IPS-18c (cell line): ENCODE measurements around the gene SCMH1.
"Not testable (repeated sequence)": the region's sequence is repeated elsewhere in the genome, so short reads cannot be mapped to it uniquely, and the experiment has no call there.

Source experiments
- H3K4me3 ChIP-seq: 2 replicates; pipeline ENCODE4 v1.7.0; 2013; ENCODE audit warnings: low read depth, mild to moderate bottlenecking, low read length, moderate library complexity; ENCODE audit not compliant: insufficient read depth
- H3K9me3 ChIP-seq: one replicate; pipeline ENCODE4 v1.6.1; 2013; ENCODE audit warnings: mild to moderate bottlenecking, low read length, moderate library complexity; ENCODE audit not compliant: control insufficient read depth, insufficient read depth

Gene SCMH1

DNA sequence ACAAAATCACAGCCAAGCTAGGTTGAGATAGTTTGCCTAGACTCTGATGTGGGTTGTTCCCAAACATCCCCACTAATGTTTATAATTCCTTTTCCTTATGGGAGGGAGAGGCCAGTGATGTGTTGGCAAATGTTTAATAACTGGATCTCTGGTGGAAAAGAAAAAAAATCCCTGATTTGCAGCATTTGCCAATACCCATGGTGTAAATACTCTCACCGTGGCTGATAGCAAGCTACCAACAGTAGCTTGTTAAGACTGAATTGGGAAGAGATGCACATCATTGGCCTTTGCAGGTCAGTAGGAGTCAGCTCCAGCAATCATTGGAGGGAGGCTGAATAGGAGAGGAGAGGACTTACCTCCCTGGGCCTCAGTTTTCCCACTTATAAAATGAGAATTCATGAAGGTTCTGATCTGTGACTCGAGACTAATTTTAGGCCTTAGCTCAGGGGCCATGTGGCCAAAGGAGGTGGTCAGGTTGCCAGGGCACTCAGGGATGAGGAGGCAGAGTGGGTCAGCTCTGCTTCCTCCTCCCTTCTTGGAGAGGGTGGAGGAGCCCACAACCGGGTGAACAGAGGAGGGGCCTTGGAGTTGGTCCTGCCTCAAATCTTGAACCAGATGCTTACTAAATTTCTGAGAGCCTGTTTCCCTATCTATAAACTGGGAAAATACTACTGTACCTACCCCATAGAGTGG lies 20.0 kb upstream of the SCMH1 start:
- Histone ChIP-seq H3K4me3 (no peak overlapping the region), H3K9me3 (no peaks in the 10 kb centered on the region)

DNA sequence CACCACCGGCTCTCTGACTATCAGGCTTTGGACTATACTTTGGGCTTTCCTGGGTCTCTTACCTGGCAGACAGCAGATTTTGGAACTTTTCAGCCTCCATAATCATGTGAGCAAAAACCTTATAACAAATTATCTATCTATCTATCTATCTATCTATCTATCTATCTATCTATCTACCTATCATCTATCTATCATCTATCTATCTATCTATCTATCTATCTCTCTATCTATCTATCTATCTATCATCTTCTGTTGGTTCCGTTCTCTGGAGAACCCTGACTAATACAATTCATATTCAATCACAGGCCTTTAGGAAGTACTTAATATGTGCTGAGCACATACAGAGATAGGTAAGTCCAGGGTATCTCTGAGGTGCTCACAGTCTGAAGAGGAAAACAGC lies 18.7 kb upstream of the SCMH1 start:
- no peak overlapping the region for H3K4me3 ChIP-seq
- no peaks in the 10 kb centered on the region for H3K9me3 ChIP-seq

DNA sequence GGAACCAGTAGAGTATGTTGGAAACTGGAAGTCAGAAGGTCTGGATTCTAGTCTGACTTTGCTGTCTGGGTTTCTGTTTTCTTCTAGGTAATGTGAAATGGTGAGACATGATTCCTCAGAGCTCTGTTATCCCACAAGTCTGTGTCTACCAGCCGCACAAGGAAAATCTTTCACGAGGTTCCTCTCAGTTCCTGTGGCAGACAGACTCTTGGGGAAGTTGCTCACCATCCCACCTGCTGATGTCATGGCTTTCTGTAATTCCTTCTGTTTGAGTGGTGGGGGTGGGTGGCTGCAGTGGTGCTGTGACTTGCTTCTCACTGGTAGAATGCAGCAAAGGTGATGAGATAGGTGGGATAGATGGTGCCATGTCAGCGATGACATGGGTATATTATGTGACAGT lies 17.1 kb upstream of the SCMH1 start:
- H3K4me3 ChIP-seq = no peak overlapping the region

DNA sequence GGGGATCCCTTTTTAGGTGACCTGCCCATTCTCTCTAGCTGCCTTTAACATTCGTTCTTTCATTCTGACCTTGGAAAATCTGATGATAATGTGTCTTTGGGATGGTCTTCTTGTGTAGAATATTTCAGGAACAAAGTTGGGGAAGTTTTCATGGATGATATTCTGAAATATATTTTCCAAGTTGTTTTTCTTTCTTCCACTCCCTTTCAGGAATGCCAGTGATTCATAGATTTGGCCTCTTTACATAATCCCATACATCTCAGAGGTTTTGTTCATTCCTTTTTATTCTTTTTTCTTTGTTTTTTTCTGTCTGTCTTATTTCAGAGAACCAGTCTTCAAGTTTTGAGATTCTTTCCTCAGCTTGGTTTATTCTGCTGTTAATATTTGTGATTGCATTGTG lies 13.9 kb upstream of the SCMH1 start:
- Histone ChIP-seq H3K9me3 (no peaks in the 10 kb centered on the region), H3K4me3 (no peak overlapping the region)

More for the DNA sequence above, 17.1 kb upstream of the SCMH1 start:
- no peaks in the 10 kb centered on the region for H3K9me3 ChIP-seq

DNA sequence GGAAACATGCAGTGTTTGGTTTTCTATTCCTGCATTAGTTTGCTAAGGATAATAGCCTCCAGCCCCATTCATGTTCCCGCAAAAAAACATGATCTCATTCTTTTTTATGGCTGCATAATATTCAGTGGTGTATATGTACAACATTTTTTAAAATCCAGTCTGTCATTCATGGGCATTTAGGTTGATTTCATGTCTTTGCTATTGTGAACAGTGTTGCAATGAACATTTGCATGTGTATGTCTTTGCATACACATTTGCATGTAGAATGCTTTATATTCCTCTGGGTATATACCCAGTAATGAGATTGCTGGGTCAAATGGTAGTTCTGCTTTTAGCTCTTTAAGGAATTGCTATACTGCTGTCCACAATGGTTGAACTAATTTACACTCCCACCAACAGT lies 9.0 kb upstream of the SCMH1 start:
- H3K4me3 ChIP-seq, H3K9me3 ChIP-seq: not testable (repeated sequence)

DNA sequence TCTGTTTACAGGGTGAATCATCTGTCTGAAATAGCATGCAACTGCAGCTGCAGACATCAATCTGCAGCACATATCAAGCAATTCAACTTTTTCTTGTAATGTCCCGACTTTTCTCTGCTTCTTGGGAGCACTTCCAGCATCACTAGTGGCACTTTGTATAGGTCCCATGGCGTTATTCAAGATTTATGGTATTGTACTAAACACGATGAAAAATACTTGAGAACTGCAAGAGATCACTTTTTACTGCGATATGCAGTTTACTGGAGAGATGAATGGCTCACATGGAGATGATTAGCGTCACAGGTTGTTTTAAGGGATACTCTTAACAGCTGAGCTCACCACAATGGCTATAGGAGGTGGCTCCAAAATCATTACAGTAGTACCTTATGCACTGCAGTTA lies 7.2 kb upstream of the SCMH1 start:
- H3K4me3 ChIP-seq = no peak overlapping the region
- H3K9me3 ChIP-seq = no peaks in the 10 kb centered on the region

DNA sequence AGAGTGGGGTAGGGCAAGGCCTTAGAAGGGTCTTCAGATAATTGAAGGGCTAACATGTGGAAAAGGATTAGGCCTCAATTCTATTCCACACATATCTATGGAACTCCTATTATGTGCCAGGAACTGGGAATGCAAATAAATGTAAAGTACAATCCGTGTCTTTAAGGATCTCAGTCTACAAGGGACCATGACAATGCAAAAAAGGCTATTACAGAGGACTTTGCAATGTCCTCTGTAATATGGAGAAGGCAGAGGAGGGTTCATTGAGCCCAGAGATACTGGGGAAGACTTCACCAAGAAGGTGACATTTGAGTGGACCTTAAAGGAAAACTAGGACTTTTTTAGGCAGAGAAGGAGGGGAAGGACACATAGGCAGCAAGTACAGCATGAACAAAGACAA lies 4.5 kb upstream of the SCMH1 start:
- Histone ChIP-seq H3K9me3 (no peaks in the 10 kb centered on the region), H3K4me3 (no peak overlapping the region)

DNA sequence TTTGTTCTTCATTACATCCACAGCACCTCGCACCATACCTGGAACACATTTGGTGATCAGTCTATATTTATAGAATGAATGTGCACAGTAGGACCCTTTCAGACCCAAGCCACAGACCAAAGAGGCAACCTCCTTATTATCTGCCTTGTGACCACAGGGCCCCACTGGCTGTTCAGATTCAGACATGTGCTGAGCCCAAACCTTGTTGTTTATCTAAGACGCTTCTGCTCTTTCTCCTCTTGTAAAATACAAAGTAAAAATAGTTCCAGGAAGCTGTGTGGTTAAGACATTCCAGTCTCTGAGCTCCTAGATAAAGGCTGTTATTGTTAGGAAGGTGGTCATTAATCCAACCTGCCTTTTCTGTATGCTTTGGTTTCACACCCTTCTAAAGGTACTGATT lies 3.6 kb upstream of the SCMH1 start:
- no peaks in the 10 kb centered on the region for H3K9me3 ChIP-seq
- H3K4me3 ChIP-seq = no peak overlapping the region

DNA sequence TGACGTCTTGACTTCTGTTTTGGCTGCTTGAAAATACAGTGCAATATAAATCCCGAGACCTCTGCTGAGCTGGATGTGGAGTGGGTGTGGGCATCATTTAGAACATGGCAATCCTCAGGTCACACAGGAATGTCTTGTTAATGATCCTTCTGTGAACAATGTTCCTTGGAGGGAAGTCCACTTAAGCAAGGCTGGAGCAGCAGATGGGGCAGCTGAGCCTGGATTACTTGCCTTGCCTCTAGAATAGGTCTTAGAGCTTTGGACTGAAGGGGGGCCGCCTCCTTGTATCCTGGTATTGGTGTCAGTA lies 926 bp upstream of the SCMH1 start:
- Histone ChIP-seq H3K4me3 (no peak overlapping the region), H3K9me3 (no peaks in the 10 kb centered on the region)

DNA sequence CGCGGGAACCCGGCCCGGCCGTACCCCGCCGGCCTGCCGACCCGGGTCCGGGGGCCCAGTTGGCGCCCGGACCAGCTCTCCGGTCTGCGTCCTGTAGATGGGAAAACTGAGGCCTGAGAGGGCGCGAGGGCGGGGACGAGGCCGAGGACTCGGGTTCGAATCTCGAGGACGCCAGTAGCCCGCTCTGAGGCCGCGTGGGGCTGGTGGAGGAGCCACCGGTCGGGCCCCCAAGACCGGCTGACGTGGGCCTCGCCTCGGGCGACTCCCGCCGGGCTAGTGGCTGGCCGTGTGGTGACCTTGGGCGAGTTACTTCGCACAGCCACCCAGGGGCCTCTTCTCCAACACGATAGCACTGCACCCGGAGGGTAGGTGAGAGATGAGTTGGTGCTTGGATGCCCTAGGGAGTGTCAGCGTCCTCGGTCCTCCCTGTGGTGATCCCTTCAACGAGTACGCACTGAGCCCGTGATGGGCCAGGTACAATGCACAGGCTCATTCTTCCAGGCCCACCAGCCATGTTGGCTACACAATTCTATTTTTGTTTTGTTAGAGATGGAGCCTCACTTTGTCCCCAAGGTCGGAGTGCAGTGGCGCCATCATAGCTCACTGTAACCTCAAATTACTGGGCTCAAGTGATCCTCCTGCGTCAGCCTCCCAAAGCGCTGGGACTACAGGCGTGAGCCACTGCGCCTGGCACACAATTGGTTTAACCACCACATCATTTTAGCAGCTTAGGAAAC lies 404 bp upstream of the SCMH1 start:
- H3K9me3 ChIP-seq = no peaks in the 10 kb centered on the region
- H3K4me3 ChIP-seq = peak overlapping the region; percentile 57

DNA sequence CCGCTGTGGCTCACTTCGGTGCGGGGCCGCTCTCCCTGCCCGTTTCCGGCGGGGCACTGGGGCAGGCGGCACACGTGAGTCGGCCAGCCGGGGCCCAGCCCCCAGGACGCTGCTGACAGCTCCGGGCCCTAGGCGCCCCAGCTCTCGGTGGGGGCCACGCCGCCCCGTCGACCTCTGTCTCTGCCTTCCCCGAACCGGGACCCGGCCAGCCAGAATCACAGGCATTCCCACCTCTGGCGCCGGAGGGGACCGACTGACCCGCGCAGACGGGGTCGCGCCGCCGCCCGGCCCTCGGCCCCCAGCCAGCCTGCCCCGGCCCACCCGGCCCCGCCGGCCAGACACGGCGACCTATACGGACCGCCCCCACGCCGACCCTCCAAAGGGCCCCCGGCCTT lies 755 bp downstream of the SCMH1 start:
- Histone ChIP-seq H3K9me3 (no peaks in the 10 kb centered on the region), H3K4me3 (peak overlapping the region; percentile 75)

DNA sequence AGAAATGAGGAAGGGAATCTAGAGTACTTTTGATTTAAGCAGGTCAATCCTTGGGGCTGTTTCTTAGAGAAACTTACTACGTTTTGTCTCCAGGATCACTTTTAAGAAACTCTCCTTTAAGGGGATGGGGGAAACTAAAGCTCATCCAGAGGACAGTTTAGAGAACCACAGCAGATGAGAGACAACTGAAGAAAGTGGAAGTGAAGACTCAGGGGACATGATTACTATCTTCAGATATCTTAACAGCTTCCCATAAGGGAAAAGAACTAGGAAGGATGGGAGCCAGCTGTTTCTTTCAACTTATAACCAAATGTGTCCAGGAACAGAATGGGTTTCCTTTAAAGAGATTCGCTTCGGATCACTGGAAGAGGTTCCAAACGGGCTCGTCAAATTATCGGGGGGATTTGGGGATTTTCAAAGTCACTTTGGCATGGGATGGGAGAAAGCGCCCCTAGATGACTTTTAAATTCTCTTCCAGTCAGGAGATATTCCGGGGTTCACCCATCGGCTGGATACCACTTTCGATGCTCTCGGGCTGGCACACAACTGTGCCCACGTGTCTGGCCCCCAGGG lies 1.2 kb downstream of the SCMH1 start:
- Histone ChIP-seq H3K9me3 (no peaks in the 10 kb centered on the region), H3K4me3 (peak overlapping the region; percentile 75)

DNA sequence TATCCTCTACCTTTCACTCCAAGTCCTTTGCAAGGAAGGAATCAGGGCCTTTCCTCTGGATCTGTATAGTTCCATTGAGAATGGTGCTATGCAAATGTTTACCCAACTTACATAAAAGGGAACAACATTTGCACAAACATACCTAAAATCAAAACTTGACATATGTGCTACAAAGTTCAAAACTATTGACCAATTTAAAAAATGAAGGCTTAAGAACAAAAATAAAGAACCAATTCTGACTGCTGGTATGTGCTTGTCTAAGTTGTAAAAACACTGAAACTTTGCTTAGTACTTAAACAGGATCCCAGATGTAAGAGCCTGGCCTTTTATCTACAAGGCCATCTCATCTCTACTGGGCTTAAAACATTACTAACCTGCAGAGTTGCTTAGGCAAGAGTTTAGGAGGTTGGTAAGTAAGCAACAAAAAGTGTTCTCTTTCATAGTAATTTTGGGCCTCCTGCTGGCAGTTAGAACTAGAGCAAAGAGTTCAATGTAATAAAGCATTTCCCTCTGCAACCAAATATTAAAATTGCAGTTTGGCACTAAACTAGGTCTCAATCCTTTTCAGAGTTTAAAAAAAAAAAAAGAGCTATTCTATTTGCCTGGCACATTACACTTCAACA lies 2.0 kb downstream of the SCMH1 start:
- Histone ChIP-seq H3K9me3 (no peaks in the 10 kb centered on the region), H3K4me3 (no peak overlapping the region)

DNA sequence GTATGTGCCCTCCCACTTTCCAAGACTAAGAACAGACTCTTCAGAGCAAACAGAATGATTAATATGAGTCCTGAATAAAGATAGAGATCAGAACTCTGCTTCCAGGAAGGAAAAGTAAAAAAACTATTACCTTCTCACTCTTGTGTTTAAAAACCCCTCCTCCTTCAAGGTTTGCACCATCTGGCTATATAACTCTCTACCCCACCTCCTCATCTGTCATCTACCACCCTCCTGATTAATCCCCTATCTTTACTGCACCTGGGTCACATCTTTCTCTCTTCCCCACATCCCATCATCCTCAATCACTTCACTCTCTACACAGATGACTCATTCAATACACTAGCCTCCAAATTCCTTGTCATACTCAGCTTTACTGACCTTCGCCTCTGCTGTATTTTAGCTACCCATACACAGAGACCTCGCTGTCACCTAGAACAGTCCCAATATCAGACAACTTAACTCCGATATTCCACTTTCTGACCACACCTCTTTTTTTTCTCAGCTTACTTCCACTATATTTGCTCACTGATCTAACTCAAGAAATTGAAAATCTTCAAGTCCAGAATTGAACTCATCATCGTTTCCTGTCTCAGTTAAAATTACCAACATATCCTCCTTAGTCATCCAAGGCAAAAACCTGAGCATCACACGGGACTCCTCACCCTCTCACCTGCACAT lies 3.7 kb downstream of the SCMH1 start:
- Histone ChIP-seq H3K4me3 (no peak overlapping the region), H3K9me3 (no peaks in the 10 kb centered on the region)

DNA sequence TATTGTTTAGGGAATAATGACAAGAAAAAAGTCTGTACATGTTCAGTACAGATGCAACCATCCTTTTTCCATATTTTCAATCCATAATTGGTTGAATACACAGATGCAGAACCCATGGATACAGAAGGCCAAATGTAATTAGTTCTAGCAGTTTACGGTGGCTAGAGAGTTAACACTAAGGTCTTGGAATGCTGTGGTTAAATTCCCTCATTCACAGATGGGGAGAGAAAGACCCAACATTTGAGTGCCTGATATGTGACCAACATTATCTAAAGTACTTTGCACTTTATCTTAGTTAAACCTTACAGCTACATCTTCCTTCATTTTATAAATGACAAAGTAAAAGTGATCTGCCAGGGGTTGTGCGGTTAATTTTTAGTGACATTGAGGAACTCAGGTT lies 5.3 kb downstream of the SCMH1 start:
- Histone ChIP-seq H3K4me3 (no peak overlapping the region), H3K9me3 (no peaks in the 10 kb centered on the region)

DNA sequence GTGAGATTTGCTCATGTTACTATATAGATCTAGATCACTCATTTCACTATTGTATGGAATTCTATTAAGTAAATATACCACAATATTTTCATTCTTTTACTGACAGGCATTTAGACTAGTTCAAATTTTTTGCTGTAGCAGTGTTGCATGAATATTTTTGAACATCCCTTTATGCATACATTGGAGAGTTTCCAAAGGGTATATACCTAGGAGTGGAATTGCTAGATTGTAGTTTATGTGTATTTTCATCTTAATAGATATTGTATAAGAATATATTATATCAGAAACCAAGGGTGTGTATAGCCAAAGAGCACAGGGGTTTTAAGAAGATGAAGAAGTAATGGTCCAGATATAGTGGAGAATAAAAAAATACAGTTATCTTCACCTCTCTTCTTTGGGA lies 6.2 kb downstream of the SCMH1 start:
- H3K4me3 ChIP-seq = no peak overlapping the region
- H3K9me3 ChIP-seq = no peaks in the 10 kb centered on the region

DNA sequence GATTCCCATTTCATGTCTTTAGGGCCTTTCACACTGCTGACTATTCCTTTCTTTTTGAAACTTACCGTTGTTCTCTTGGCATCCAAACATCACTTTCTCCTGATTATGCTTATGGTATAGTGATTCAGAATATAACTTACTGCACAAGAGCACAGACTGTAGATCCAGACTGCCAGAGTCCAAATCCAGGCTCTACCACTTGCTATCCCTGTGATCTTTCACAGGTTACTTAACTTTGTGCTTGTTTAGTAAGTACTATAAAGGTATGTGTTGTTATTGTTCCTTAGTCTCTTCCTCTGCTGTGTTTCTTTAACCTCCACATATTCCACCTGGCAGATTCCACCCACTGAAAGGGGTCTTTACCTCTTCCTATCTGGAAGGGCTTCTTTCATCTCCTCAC lies 8.4 kb downstream of the SCMH1 start:
- H3K9me3 ChIP-seq = no peaks in the 10 kb centered on the region
- H3K4me3 ChIP-seq = no peak overlapping the region

DNA sequence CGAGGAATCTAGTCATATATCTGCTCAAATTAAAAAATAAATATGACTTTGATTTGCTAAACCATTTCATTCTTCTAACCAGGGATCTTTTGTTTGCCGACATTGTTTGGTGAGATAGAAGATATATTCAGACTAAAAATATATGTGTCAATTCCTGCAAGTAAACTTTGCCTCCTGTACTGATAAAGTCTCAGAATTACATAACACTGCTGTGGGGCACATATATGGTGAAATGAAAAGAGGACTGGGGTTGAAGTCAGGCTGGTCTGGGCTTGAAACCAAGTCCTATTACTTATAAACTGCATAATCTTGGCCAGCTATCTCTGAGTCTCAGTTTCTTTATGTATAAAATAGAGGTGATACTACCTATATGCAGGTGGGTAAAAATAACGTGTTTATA lies 9.8 kb downstream of the SCMH1 start:
- H3K4me3 ChIP-seq = no peak overlapping the region
- H3K9me3 ChIP-seq = no peaks in the 10 kb centered on the region
